NCI-H524 (cell line): ENCODE data around the gene ATP2A2.
A peak's percentile ranks its signal among the peaks of the same experiment; 100 is the strongest.
"Not testable (repeated sequence)": the region's sequence is repeated elsewhere in the genome, so short reads cannot be mapped to it uniquely, and the experiment has no call there.

Experiments used
- DNase-seq, 2 experiments: peaks; one replicate each; lab custom pipeline; 2025; lab: John Stamatoyannopoulos, UW

ATP2A2 gene

DNA sequence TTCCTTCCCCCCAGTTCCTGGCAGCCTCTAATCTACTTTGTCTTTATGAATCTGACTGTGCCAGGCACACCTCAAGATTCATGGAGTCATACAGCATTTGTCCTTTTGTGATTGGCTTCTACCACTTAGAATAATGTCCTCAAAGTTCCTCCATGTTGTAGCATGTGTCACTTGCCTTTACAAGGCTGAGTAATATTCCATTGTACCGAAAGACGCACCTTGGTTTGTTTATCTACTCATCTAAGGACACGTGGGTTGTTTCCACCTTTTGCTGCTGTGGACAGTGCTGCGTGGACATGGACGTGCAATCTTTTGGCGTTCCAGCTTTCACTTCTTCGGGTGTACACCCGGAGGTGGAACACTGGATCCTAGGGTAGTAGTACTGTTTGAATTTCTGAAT, 88.9 kb downstream of the ATP2A2 start:
- DNase-seq: no peak

DNA sequence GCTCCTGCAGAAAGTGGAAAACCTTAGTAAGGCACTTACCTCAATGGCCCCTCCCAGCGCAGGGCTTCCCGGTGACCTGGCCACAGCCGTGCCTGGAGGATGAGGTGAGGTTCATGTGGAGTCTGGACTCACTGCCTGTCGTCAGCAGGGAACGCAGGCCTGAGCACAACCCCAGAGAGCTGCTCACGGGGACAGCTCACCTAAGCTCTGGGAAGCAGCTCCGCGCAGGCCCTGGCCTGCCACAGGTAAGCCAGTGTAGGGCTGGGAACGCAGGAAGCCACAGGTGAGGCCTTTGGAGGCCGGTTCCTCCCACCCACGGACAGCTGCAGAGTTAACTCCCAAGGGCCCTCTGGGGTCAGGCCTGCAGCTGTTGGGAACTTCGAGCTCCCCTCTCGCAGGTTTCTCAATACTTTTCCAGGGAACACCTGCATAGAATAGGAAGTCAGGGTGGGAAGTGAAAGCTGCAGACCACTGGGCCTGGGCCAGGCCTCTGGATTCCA, 89.7 kb downstream of the ATP2A2 start:
- peak in 1 of 2 experiments; percentile 29 for DNase-seq

DNA sequence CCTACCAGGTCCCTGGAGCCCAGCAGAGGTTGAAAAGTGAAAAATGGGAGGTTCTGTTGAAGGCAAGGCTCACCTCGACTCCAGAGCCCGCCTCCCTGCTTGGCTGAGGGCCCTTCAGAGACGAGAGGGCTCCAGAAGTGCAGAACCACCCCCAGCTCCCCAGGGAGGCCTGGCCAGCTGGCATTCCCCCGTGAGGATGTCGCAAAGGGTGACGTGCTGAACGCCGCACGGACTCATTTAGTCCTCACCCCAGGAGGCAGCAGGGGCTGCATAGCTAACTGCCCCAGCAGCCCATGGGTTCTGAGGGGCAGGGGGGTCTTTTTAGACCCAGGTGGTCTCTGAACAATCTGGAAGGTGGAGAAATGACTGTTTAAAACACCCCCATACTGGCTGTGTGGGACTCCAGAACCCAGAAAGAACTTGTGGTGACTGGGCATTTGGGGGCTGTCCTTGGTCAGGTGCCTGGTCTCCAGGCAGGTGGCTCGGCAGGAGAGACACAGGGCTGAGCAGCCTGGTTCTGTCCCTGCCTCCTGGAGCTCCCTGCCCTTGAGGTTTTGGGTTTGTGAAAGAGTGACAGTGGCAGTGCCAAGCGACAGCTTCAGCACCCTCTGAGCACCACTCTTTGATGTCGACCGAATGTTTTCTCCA, 90.5 kb downstream of the ATP2A2 start:
- DNase-seq: peak; percentile 78 to 93

DNA sequence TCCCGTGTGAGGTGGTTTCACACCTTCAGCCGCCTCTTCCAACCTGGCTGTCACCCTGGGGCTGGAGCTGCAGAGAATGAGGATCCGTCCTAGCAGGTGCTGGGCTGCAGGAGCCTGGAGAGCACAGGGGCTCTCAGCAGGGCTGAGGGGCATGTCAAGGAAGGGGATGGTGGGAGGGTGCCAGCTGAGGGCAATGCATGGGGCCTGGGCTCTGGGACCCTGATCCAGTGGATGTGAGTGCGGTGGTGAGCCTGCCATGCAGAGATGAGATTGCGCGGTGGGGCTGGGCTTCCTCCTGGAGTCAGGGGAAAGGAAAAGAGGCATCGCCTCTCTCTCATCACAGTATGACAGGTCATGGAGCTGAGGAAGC, 91.0 kb downstream of the ATP2A2 start:
- DNase-seq: peak in 1 of 2 experiments; percentile 12

DNA sequence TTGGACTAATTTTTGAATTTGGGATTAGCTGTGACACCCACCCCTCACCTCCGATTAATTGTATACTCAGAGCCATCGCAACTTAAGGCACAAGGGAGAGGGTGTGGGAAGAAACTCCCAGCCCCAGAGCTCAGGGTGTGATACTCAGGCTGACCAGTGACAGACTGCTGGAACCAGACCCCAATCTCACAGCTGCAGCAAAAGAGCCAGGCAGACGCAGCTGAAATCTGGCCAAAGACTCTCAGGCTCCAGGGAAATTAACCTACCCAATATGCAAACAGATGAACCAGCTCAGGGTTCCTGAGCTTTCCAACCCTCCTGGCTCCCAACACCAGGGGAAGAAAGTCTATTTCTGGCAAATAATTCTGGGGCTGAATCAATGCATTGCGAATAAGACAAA, 92.0 kb downstream of the ATP2A2 start:
- DNase-seq: peak in 1 of 2 experiments; percentile 20

DNA sequence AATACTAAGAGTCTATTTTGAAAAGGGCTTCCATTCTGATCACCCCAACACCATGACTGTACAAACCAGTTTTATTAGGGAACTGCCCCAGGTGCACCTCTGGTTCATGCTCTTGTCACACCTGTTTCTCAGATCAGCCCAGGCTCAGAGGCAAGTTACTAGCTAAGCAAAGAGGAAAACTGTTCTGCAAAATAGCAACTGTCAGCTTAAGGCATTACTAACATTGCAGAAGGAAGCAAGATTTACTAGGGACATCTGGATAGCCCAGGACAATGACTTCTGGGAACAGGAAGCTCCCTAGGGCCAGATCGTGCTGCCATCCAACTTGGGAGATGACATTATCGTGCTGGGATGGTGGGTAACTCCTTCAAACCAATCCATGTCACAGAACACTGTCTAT, 92.4 kb downstream of the ATP2A2 start:
- DNase-seq: peak in 1 of 2 experiments; percentile 25

DNA sequence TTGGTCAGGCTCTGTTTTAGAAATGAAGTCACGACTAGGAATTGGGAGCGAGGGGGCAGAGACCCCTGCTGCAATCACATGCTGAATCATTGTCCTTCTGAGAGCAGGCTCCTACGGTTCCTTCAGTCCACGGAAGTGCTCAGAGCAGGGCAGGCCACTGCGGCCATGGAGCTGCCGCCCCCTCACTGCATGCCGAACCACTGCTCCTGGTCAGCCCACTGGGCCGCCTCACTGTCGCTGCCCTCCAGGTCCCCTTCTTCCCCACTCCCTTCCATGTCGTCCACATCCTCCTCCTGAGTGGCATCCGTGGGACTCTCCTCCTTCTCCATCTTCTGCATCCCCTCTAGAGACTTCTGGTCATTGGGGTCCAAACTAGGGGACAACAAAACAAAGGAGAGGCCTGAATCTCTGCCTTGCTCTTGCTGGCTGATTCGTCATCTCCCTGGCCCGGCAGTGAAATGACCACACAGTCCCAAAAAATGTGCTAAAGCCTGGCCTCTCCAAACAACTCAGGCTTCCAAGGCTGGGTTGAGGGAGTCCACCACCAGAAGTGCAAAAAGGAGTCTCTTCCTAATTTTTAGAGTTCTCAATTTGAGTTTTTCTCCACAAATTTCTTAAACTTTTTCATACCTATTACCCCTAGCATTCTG, 93.0 kb downstream of the ATP2A2 start:
- no peak for DNase-seq

DNA sequence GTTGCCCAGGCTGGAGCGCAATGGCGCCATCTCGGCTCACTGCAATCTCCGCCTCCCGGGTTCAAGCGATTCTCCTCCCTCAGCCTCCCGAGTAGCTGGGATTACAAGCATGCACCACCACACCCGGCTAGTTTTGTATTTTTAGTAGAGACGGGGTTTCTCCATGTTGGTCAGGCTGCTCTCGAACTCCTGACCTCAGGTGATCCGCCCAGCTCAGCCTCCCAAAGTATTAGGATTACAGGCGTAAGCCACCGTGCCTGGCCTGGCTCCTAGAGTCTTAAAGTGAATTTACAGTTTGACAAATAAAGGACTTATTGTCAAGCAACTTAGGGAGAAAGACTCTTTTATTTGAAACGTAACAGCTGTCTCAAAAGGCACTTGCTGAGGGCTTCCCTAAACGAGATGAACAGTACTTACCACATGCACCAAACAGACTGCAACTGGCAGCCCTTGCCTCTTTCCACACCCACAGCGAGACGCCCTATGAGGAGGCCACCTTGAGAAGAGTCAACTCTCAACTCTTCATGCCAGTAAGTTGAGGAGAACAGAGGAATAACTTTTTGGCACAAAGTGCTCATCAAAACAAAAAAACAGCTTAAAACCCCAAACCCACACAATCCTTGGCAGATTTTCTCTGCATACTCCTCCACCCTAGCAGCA, 97.2 kb downstream of the ATP2A2 start:
- DNase-seq: not testable (repeated sequence)

DNA sequence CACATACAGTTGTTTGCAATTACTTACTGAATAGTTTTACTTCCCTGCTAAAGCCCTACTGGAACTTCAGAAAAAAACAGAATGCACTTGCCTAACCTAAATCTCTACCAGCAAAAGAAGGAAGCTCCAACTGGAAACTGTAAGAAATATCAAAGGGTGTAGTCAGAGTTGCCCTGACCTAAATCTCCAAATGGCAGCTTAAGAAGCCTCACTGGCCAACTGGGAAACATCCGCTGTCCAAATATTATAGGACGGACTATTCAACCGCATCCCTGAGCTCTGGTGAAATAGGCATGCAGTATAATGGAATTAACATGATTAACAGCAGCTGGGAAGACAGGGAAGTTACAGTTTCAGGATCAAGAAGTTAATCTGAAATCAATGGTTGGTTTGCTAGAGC, 98.2 kb downstream of the ATP2A2 start:
- no peak for DNase-seq

DNA sequence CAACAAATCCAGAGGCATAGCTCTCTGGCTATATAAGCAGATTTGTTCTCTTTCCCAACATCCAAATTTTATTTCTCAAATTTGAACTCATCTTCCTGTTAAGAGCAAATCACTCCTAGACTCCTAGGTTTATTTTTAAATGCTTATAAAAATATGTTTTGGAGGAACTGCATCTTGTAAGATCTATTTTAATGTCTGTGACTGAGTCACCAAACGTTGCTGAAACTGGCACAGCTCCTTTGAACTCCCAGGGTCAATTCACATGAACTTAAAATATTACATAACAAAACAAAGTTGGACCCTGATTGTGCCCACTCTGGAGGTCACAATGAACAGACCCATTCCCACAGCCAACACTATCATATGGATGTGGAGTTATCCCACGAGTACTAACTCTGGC, 98.6 kb downstream of the ATP2A2 start:
- DNase-seq: no peak

DNA sequence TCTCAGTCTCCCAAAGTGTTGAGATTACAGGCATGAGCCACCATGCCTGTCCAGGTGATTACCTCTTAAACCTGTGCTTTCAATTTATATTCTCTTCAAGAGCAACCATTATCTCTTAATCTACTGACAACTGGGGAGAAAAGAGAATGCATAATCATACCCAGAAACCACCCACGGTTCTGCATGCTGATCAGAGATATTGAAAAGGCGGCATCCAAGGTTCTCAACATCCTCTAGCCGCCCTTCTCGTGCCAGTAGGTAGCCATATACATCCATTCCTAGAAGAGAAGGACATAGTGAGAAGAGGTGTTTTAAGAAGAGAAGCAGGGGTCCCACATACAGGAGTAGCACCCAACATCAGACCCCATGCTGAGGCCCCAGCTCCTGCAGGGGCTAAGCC, 101.6 kb downstream of the ATP2A2 start:
- no peak for DNase-seq
